ENCODE data around the gene CYP39A1. TPM values are rescaled to one million over a fixed set of nuclear protein-coding genes. Genes with fewer than 3 reads are reported as not detected.
"Not testable (repeated sequence)": the region's sequence is repeated elsewhere in the genome, so short reads cannot be mapped to it uniquely, and the experiment has no call there.

The CYP39A1 gene
- total RNA-seq, 1 donor: 4.3 TPM

GRCh38 chr6:46651006-46651405 is 1.6 kb downstream of the CYP39A1 start:
- DNase-seq (ENCODE audit: insufficient read length, low spot score, missing footprints): no peak
- Histone ChIP-seq H3K4me3 (ENCODE audit: insufficient read depth, low read length) (no peak overlapping the region), H3K27me3 (ENCODE audit: insufficient read depth, low read length) (no peaks in the 10 kb centered on the region), H3K36me3 (ENCODE audit: insufficient read depth, low read length) (no peaks in the 10 kb centered on the region), H3K4me1 (ENCODE audit: insufficient read depth, low read length) (peaks cover 6% of the 10 kb centered on the region), H3K27ac (ENCODE audit: low read depth, low read length) (no peak overlapping the region), H4K20me1 (ENCODE audit: insufficient read depth, low read length) (no peaks in the 10 kb centered on the region), H3K9me3 (ENCODE audit: low read depth, low read length) (no peaks in the 10 kb centered on the region), H3K79me2 (ENCODE audit: insufficient read depth, low read length) (no peaks in the 10 kb centered on the region), H3K4me2 (ENCODE audit: insufficient read depth, low read length) (no peak overlapping the region), H2AFZ (ENCODE audit: low read length) (no peak overlapping the region)
- TF ChIP-seq CTCF (IDR thresholded peaks at IDR 0.05; ENCODE audit: extremely low read depth, low read depth, low read length): no peak

- Histone ChIP-seq H3K4me3 (ENCODE audit: insufficient read depth, low read length) (no peak overlapping the region), H3K36me3 (ENCODE audit: insufficient read depth, low read length) (no peaks in the 10 kb centered on the region), H2AFZ (ENCODE audit: low read length) (no peak overlapping the region), H3K4me1 (ENCODE audit: insufficient read depth, low read length) (peaks cover 6% of the 10 kb centered on the region), H3K27me3 (ENCODE audit: insufficient read depth, low read length) (no peaks in the 10 kb centered on the region), H3K27ac (ENCODE audit: low read depth, low read length) (no peak overlapping the region), H4K20me1 (ENCODE audit: insufficient read depth, low read length) (no peaks in the 10 kb centered on the region), H3K9me3 (ENCODE audit: low read depth, low read length) (no peaks in the 10 kb centered on the region), H3K4me2 (ENCODE audit: insufficient read depth, low read length) (no peak overlapping the region), H3K79me2 (ENCODE audit: insufficient read depth, low read length) (no peaks in the 10 kb centered on the region)
- no peak for TF ChIP-seq CTCF (IDR thresholded peaks at IDR 0.05; ENCODE audit: extremely low read depth, low read depth, low read length)
- no peak for DNase-seq (ENCODE audit: insufficient read length, low spot score, missing footprints)
Measured at GRCh38 chr6:46648869-46649492, 3.6 kb downstream of the CYP39A1 start.

- H4K20me1 ChIP-seq (ENCODE audit: insufficient read depth, low read length); DNase-seq (ENCODE audit: insufficient read length, low spot score, missing footprints); H2AFZ ChIP-seq (ENCODE audit: low read length); H3K27ac ChIP-seq (ENCODE audit: low read depth, low read length); H3K79me2 ChIP-seq (ENCODE audit: insufficient read depth, low read length); H3K27me3 ChIP-seq (ENCODE audit: insufficient read depth, low read length); H3K4me3 ChIP-seq (ENCODE audit: insufficient read depth, low read length); H3K36me3 ChIP-seq (ENCODE audit: insufficient read depth, low read length); H3K4me1 ChIP-seq (ENCODE audit: insufficient read depth, low read length); H3K4me2 ChIP-seq (ENCODE audit: insufficient read depth, low read length); H3K9me3 ChIP-seq (ENCODE audit: low read depth, low read length): not testable (repeated sequence)
Measured at GRCh38 chr6:46648108-46648507, 4.5 kb downstream of the CYP39A1 start.

GRCh38 chr6:46645265-46645664 is 7.4 kb downstream of the CYP39A1 start:
- no peak overlapping the region for H2AFZ ChIP-seq (ENCODE audit: low read length)
- TF ChIP-seq CTCF (IDR thresholded peaks at IDR 0.05; ENCODE audit: extremely low read depth, low read depth, low read length): no peak
- no peaks in the 10 kb centered on the region for H3K4me1 ChIP-seq (ENCODE audit: insufficient read depth, low read length)
- H4K20me1 ChIP-seq (ENCODE audit: insufficient read depth, low read length): no peaks in the 10 kb centered on the region
- H3K4me3 ChIP-seq (ENCODE audit: insufficient read depth, low read length): no peak overlapping the region
- no peak overlapping the region for H3K4me2 ChIP-seq (ENCODE audit: insufficient read depth, low read length)
- no peaks in the 10 kb centered on the region for H3K36me3 ChIP-seq (ENCODE audit: insufficient read depth, low read length)
- no peak for DNase-seq (ENCODE audit: insufficient read length, low spot score, missing footprints)
- no peaks in the 10 kb centered on the region for H3K79me2 ChIP-seq (ENCODE audit: insufficient read depth, low read length)
- no peaks in the 10 kb centered on the region for H3K9me3 ChIP-seq (ENCODE audit: low read depth, low read length)
- H3K27me3 ChIP-seq (ENCODE audit: insufficient read depth, low read length): no peaks in the 10 kb centered on the region
- H3K27ac ChIP-seq (ENCODE audit: low read depth, low read length): no peak overlapping the region
